ENCODE data around the gene ACAD8. TPM values are rescaled to one million over a fixed set of nuclear protein-coding genes. Genes with fewer than 3 reads are reported as not detected.
"Not testable (repeated sequence)": the region's sequence is repeated elsewhere in the genome, so short reads cannot be mapped to it uniquely, and the experiment has no call there.

ACAD8 gene
- polyA plus RNA-seq, 1 donor = 32.6 TPM

DNA sequence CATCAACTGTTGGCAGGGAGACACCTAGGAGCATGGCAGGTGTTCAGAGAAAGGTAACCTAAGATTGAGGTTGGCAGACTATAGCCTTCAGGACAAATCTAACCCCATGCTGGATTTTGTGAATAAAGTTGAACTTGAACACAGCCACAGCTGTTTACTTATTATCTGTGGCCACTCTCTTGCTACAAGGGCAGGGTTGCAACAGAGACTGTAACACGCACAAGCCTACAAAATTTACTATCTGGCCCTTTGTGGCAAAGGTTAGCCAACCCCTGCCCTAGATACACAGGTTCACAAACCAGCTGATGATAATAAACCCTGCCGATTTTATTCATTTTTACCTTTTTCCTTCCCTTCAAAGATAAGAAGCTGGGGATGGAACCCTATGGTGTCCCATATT lies 2.7 kb upstream of the ACAD8 start:
- DNase-seq = no peak
- 86% methylated on average over 1 of the region's 2 CpGs for WGBS (ENCODE audit: insufficient coverage, low lambda C conversion rate)
- Histone ChIP-seq H3K9me3 (ENCODE audit: control insufficient read depth, low read depth, low read length) (no peaks in the 10 kb centered on the region), H3K4me1 (ENCODE audit: control insufficient read depth, insufficient read depth, low read length) (peaks cover 12% of the 10 kb centered on the region), H3K4me3 (ENCODE audit: low read length) (no peak overlapping the region), H3K27ac (ENCODE audit: low read length) (no peak overlapping the region), H3K27me3 (ENCODE audit: control insufficient read depth, insufficient read depth, low read length) (no peaks in the 10 kb centered on the region), H3K36me3 (ENCODE audit: control insufficient read depth, insufficient read depth, low read length) (peaks cover 53% of the 10 kb centered on the region)

DNA sequence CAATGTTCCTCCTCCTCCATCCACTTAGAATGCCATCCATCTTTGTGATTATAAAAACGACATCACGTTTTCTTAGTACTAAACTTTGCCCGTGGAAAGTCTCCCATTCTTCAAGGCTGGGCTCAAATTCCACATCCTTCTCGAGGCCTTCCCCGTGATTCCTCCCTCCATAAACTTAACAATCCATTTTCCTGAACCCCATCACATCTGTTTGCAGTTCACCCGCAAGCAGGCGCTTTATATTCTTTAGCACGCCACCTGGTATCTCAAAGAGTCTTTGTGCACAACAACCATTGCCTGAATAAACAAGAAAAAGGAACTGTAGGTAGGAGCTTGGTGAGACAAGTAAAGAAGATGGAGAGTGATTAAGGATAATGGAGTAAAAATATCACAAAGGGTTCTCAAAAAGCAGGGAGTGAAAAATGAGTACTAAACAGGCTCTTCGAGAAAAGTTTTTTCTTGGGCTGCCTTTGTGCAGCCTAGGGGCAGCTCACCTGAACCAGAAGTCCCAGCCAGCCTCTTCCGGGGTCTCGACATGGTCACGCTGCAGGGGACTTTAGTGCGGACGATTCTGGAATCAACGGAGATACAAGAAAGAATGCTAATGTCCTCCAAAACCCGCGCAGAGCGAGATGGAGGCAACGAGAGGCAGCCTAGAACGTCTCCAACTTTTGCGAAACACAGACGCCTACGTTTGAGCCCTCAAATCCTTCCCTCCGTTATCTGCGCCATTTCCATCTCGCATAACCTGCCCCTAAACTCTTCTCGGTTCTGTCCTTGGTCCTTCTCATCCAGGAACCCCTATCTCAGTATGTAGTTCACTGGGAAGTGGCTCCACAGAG lies 801 bp upstream of the ACAD8 start:
- 9% methylated on average over 9 of the region's 27 CpGs for WGBS (ENCODE audit: insufficient coverage, low lambda C conversion rate)
- H3K27ac ChIP-seq (ENCODE audit: low read length) = peak overlapping the region; percentile 46
- H3K4me1 ChIP-seq (ENCODE audit: control insufficient read depth, insufficient read depth, low read length) = peaks cover 12% of the 10 kb centered on the region
- peaks cover 36% of the 10 kb centered on the region for H3K36me3 ChIP-seq (ENCODE audit: control insufficient read depth, insufficient read depth, low read length)
- H3K27me3 ChIP-seq (ENCODE audit: control insufficient read depth, insufficient read depth, low read length) = no peaks in the 10 kb centered on the region
- peak in 1 of 2 donors; percentile 62 for DNase-seq
- H3K9me3 ChIP-seq (ENCODE audit: control insufficient read depth, low read depth, low read length) = no peaks in the 10 kb centered on the region
- peak overlapping the region; percentile 90 for H3K4me3 ChIP-seq (ENCODE audit: low read length)

DNA sequence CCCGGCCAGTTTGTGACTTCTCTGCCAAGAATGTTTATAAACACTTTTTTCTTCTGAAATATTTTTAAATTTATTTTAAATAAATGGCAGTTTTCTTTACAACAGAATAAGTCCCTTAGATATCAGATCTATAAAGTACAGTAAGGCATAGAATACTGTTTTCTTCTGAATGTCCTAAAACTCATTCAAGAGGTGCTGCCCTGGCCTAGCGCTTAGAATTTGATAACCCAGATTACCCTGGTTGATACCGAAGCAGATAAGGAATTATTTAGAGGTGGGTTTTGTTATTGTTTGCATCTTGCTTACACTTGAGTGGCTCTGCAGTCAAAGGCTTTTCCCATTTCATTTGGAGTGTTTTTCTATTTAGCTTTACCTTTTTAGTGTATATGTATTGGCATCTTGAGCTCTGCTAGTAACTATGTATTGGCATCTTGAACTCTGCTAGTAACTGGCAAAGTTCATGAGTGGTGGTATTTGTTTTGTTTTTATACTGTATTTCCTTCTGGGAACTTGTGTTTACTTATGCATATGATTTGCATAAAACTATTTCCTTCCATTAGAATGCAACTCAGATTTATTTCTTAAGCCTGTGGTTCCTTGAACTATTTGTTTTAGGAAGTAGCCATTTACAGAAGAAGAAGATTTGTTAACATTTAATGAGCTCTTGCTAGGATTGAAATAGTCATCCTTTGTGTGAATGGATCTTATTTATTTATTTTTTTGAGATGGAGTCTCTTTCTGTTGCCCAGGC lies 1.2 kb downstream of the ACAD8 start:
- Histone ChIP-seq H3K36me3 (ENCODE audit: control insufficient read depth, insufficient read depth, low read length) (peaks cover 31% of the 10 kb centered on the region), H3K4me3 (ENCODE audit: low read length) (peak overlapping the region; percentile 90), H3K27ac (ENCODE audit: low read length) (no peak overlapping the region), H3K9me3 (ENCODE audit: control insufficient read depth, low read depth, low read length) (no peaks in the 10 kb centered on the region), H3K27me3 (ENCODE audit: control insufficient read depth, insufficient read depth, low read length) (no peaks in the 10 kb centered on the region), H3K4me1 (ENCODE audit: control insufficient read depth, insufficient read depth, low read length) (peaks cover 12% of the 10 kb centered on the region)
- no CpG with 5 or more reads among the region's 3 CpGs for WGBS (ENCODE audit: insufficient coverage, low lambda C conversion rate)
- DNase-seq = no peak

DNA sequence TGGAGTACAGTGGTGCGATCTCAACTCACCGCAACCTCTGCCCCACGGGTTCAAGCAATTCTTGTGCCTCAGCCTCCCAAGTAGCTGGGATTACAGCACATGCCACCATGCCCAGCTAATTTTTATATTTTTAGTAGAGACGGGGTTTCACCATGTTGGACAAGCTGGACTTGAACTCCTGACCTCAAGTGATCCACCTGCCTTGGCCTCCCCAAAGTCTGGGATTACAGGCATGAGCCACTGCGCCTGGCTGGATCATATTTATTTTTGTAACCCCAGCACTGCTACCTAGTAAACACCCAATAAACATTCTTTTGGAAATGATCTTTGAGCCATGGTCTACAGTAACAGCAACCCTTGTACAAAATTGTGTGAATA lies 1.8 kb downstream of the ACAD8 start:
- not testable (repeated sequence) for H3K27me3 ChIP-seq (ENCODE audit: control insufficient read depth, insufficient read depth, low read length); H3K4me3 ChIP-seq (ENCODE audit: low read length); H3K9me3 ChIP-seq (ENCODE audit: control insufficient read depth, low read depth, low read length); DNase-seq; H3K27ac ChIP-seq (ENCODE audit: low read length)
- Histone ChIP-seq H3K36me3 (ENCODE audit: control insufficient read depth, insufficient read depth, low read length) (peaks cover 31% of the 10 kb centered on the region), H3K4me1 (ENCODE audit: control insufficient read depth, insufficient read depth, low read length) (peaks cover 12% of the 10 kb centered on the region)
- no CpG with 5 or more reads among the region's 5 CpGs for WGBS (ENCODE audit: insufficient coverage, low lambda C conversion rate)

DNA sequence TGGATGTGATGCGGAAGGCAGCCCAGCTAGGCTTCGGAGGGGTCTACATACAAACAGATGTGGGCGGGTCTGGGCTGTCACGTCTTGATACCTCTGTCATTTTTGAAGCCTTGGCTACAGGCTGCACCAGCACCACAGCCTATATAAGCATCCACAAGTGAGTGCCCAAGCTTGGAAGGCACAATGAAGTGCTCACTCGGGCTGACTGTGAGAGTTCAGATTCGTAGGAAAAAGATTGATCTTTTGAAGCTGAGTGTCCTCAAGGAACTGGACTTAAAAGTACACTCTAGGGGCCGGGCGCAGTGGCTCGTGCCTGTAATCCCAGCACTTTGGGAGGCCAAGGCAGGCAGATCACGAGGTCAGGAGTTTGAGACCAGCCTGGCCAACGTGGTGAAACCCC lies 3.7 kb downstream of the ACAD8 start:
- Histone ChIP-seq H3K36me3 (ENCODE audit: control insufficient read depth, insufficient read depth, low read length) (peaks cover 39% of the 10 kb centered on the region), H3K4me1 (ENCODE audit: control insufficient read depth, insufficient read depth, low read length) (peaks cover 6% of the 10 kb centered on the region), H3K27ac (ENCODE audit: low read length) (no peak overlapping the region), H3K27me3 (ENCODE audit: control insufficient read depth, insufficient read depth, low read length) (no peaks in the 10 kb centered on the region), H3K9me3 (ENCODE audit: control insufficient read depth, low read depth, low read length) (no peaks in the 10 kb centered on the region), H3K4me3 (ENCODE audit: low read length) (no peak overlapping the region)
- WGBS (ENCODE audit: insufficient coverage, low lambda C conversion rate) = no CpG with 5 or more reads among the region's 11 CpGs
- no peak for DNase-seq

DNA sequence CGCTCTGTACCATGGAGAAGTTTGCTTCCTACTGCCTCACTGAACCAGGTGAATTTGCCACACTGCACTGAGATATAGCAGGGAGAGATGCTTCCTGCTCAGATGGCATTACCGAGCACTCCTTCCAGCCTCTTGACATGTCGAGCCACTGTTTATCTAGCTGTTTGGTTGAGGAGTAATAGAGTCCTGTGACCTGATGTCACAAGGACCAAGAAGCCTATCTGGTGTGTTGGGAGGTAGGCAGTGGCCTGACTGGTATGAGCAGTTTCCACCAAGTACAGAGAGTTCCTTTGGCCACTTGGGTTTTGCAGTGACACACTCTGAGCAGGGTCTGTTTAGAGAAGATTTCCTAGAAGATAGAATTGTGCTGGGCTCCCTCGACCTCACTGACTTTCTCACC lies 5.2 kb downstream of the ACAD8 start:
- DNase-seq = no peak
- no CpG with 5 or more reads among the region's 4 CpGs for WGBS (ENCODE audit: insufficient coverage, low lambda C conversion rate)
- no peaks in the 10 kb centered on the region for H3K9me3 ChIP-seq (ENCODE audit: control insufficient read depth, low read depth, low read length)
- H3K27ac ChIP-seq (ENCODE audit: low read length) = no peak overlapping the region
- H3K4me1 ChIP-seq (ENCODE audit: control insufficient read depth, insufficient read depth, low read length) = peaks cover 3% of the 10 kb centered on the region
- H3K36me3 ChIP-seq (ENCODE audit: control insufficient read depth, insufficient read depth, low read length) = peaks cover 53% of the 10 kb centered on the region
- H3K4me3 ChIP-seq (ENCODE audit: low read length) = no peak overlapping the region
- H3K27me3 ChIP-seq (ENCODE audit: control insufficient read depth, insufficient read depth, low read length) = no peaks in the 10 kb centered on the region

DNA sequence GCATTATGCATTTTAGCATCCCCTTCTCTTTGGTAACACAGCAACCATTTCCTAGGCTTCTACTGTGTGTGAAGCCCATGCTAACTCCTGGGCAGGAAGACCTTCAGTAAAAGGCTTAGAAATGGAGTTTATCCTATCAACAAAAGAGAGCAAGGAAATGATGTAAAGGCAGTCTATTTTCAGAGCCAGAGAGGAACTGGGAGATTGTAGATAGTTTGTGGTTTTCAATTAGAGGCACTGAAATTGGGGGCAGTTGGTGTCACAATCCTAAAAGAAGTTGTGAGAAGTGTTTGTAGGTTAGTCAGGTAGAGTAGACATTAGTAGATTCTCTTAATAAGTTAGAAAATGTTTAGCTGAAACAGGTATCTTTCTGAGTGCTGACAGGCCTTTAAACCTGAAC lies 7.1 kb downstream of the ACAD8 start:
- H3K4me1 ChIP-seq (ENCODE audit: control insufficient read depth, insufficient read depth, low read length) = no peaks in the 10 kb centered on the region
- H3K36me3 ChIP-seq (ENCODE audit: control insufficient read depth, insufficient read depth, low read length) = peaks cover 62% of the 10 kb centered on the region
- no peak for DNase-seq
- H3K4me3 ChIP-seq (ENCODE audit: low read length) = no peak overlapping the region
- H3K27me3 ChIP-seq (ENCODE audit: control insufficient read depth, insufficient read depth, low read length) = no peaks in the 10 kb centered on the region
- no peaks in the 10 kb centered on the region for H3K9me3 ChIP-seq (ENCODE audit: control insufficient read depth, low read depth, low read length)
- no peak overlapping the region for H3K27ac ChIP-seq (ENCODE audit: low read length)

DNA sequence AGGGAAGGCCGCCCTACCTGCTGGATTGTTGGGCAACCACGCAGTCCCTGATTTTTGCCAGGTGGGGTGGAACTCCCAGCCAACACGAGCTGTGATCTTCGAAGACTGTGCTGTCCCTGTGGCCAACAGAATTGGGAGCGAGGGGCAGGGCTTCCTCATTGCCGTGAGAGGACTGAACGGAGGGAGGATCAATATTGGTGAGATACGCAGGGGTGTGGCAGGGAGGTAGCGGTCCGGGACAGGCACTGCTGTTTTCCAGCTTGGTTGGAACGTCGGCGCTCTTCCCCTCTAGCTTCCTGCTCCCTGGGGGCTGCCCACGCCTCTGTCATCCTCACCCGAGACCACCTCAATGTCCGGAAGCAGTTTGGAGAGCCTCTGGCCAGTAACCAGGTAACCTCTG lies 7.6 kb downstream of the ACAD8 start:
- no peak overlapping the region for H3K27ac ChIP-seq (ENCODE audit: low read length)
- no CpG with 5 or more reads among the region's 16 CpGs for WGBS (ENCODE audit: insufficient coverage, low lambda C conversion rate)
- no peaks in the 10 kb centered on the region for H3K9me3 ChIP-seq (ENCODE audit: control insufficient read depth, low read depth, low read length)
- no peaks in the 10 kb centered on the region for H3K27me3 ChIP-seq (ENCODE audit: control insufficient read depth, insufficient read depth, low read length)
- no peak for DNase-seq
- peaks cover 62% of the 10 kb centered on the region for H3K36me3 ChIP-seq (ENCODE audit: control insufficient read depth, insufficient read depth, low read length)
- no peaks in the 10 kb centered on the region for H3K4me1 ChIP-seq (ENCODE audit: control insufficient read depth, insufficient read depth, low read length)
- H3K4me3 ChIP-seq (ENCODE audit: low read length) = no peak overlapping the region

DNA sequence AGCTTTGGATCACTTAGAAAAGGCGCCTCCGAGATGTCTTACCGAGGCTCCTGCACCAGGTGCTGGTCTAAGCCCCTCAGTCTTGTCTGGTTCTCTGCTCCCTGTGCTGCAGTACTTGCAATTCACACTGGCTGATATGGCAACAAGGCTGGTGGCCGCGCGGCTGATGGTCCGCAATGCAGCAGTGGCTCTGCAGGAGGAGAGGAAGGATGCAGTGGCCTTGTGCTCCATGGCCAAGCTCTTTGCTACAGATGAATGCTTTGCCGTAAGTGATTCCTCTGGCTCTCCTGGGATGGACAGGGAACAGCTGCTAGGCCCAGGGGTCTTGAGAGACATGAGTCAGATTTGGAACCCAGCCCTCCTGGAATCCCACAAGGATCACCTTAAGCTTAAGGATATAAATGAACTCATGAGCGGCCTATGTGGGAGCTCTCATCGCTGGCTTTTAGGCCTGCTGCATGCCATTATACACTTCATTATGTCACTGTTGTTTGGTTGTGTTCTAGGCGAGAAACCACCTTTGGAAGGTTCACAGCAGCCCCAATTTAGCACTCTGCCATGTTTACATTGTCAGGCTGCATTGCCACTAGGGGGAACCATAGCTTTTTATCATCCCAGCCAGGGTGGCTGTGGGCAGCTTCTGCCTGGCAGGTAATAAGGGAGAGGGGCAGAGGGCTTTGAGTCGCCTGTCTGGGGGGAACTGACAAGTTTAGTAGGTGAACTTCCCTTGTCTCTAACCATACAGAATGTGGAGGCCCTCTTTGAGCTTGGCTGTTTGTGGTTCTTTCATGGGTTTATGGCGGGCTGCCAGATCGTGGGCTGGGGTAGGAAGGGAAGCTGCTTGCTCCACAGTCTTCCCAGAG lies 8.5 kb downstream of the ACAD8 start:
- no CpG with 5 or more reads among the region's 14 CpGs for WGBS (ENCODE audit: insufficient coverage, low lambda C conversion rate)
- Histone ChIP-seq H3K9me3 (ENCODE audit: control insufficient read depth, low read depth, low read length) (no peaks in the 10 kb centered on the region), H3K4me3 (ENCODE audit: low read length) (no peak overlapping the region), H3K4me1 (ENCODE audit: control insufficient read depth, insufficient read depth, low read length) (no peaks in the 10 kb centered on the region), H3K27ac (ENCODE audit: low read length) (no peak overlapping the region), H3K27me3 (ENCODE audit: control insufficient read depth, insufficient read depth, low read length) (no peaks in the 10 kb centered on the region), H3K36me3 (ENCODE audit: control insufficient read depth, insufficient read depth, low read length) (peaks cover 62% of the 10 kb centered on the region)
- DNase-seq = no peak
